ENCODE measurements around the gene ZNF444.
"Not testable (repeated sequence)": the region's sequence is repeated elsewhere in the genome, so short reads cannot be mapped to it uniquely, and the experiment has no call there.

ZNF444 gene

GRCh38 chr19:56140583-56141416, at the start of gene ZNF444:
ZNF444 (plus strand) TSS chr19:56141287; CDS start chr19:56146912, 5,625 bp downstream.
- DNase-seq (peak; percentile 98), ATAC-seq (peak; percentile 96)
- Mint-ChIP-seq H3K9me3 (no peaks in the 10 kb centered on the region), H3K27ac (peak within 1 kb of the TSS; percentile 96 to 97), H3K4me1 (peaks cover 48% of the 10 kb centered on the region), H3K27me3 (no peaks in the 10 kb centered on the region), H3K4me3 (peak within 1 kb of the TSS; percentile 90 to 96)

- no peak overlapping the region for H3K27ac Mint-ChIP-seq
- peaks cover 16% of the 10 kb centered on the region for H3K4me1 Mint-ChIP-seq
- H3K4me3 Mint-ChIP-seq: no peak overlapping the region
- H3K9me3 Mint-ChIP-seq: peaks cover 0 to 14% of the 10 kb centered on the region in 2 donors
- H3K27me3 Mint-ChIP-seq: no peaks in the 10 kb centered on the region
- no peak for DNase-seq
- no peak for ATAC-seq
Measured at GRCh38 chr19:56091751-56092546, 49.1 kb upstream of the ZNF444 start.

GRCh38 chr19:56092685-56093631, 48.1 kb upstream of the ZNF444 start:
- Mint-ChIP-seq H3K4me3 (no peak overlapping the region), H3K27me3 (no peaks in the 10 kb centered on the region), H3K27ac (peak overlapping the region in 1 of 2 donors; percentile 61), H3K4me1 (peaks cover 16% of the 10 kb centered on the region), H3K9me3 (peaks cover 0 to 14% of the 10 kb centered on the region in 2 donors)
- ATAC-seq: no peak
- DNase-seq: no peak

- no peaks in the 10 kb centered on the region for H3K27me3 Mint-ChIP-seq
- H3K27ac Mint-ChIP-seq: no peak overlapping the region
- ATAC-seq (no peak), DNase-seq (no peak)
- no peak overlapping the region for H3K4me3 Mint-ChIP-seq
- H3K4me1 Mint-ChIP-seq: peaks cover 16% of the 10 kb centered on the region
- peaks cover 0 to 14% of the 10 kb centered on the region in 2 donors for H3K9me3 Mint-ChIP-seq
Measured at GRCh38 chr19:56094449-56094848, 46.6 kb upstream of the ZNF444 start.

- no peak for ATAC-seq
- Mint-ChIP-seq H3K27me3 (no peaks in the 10 kb centered on the region), H3K27ac (no peak overlapping the region), H3K4me1 (peaks cover 20% of the 10 kb centered on the region), H3K4me3 (no peak overlapping the region), H3K9me3 (peaks cover 0 to 14% of the 10 kb centered on the region in 2 donors)
- no peak for DNase-seq
Measured at GRCh38 chr19:56096665-56097064, 44.4 kb upstream of the ZNF444 start.

- ATAC-seq: no peak
- H3K9me3 Mint-ChIP-seq: peaks cover 0 to 14% of the 10 kb centered on the region in 2 donors
- no peak for DNase-seq
- H3K27ac Mint-ChIP-seq: no peak overlapping the region
- H3K4me3 Mint-ChIP-seq: no peak overlapping the region
- no peaks in the 10 kb centered on the region for H3K27me3 Mint-ChIP-seq
- peaks cover 17% of the 10 kb centered on the region for H3K4me1 Mint-ChIP-seq
Measured at GRCh38 chr19:56097306-56097705, 43.8 kb upstream of the ZNF444 start.

GRCh38 chr19:56097776-56098175, 43.3 kb upstream of the ZNF444 start:
- H3K4me1 Mint-ChIP-seq: peaks cover 17% of the 10 kb centered on the region
- H3K4me3 Mint-ChIP-seq: no peak overlapping the region
- DNase-seq (no peak), ATAC-seq (no peak)
- peaks cover 0 to 10% of the 10 kb centered on the region in 2 donors for H3K9me3 Mint-ChIP-seq
- H3K27ac Mint-ChIP-seq: no peak overlapping the region
- H3K27me3 Mint-ChIP-seq: no peaks in the 10 kb centered on the region

GRCh38 chr19:56098237-56098636, 42.9 kb upstream of the ZNF444 start:
- H3K9me3 Mint-ChIP-seq, ATAC-seq, H3K27ac Mint-ChIP-seq, DNase-seq, H3K27me3 Mint-ChIP-seq, H3K4me3 Mint-ChIP-seq: not testable (repeated sequence)
- H3K4me1 Mint-ChIP-seq: peaks cover 16% of the 10 kb centered on the region

- DNase-seq: no peak
- Mint-ChIP-seq H3K4me3 (no peak overlapping the region), H3K27ac (peak overlapping the region in 1 of 2 donors; percentile 85), H3K9me3 (no peaks in the 10 kb centered on the region), H3K4me1 (peaks cover 16% of the 10 kb centered on the region), H3K27me3 (no peaks in the 10 kb centered on the region)
- ATAC-seq: no peak
Measured at GRCh38 chr19:56098731-56099568, 42.1 kb upstream of the ZNF444 start.

- peaks cover 23% of the 10 kb centered on the region for H3K4me1 Mint-ChIP-seq
- no peak overlapping the region for H3K4me3 Mint-ChIP-seq
- H3K27me3 Mint-ChIP-seq: no peaks in the 10 kb centered on the region
- peak overlapping the region; percentile 19 to 85 for H3K27ac Mint-ChIP-seq
- DNase-seq (no peak), ATAC-seq (no peak)
- H3K9me3 Mint-ChIP-seq: no peaks in the 10 kb centered on the region
Measured at GRCh38 chr19:56099638-56100539, 41.2 kb upstream of the ZNF444 start.

GRCh38 chr19:56101095-56101494, 40.0 kb upstream of the ZNF444 start:
- H3K4me1 Mint-ChIP-seq: peaks cover 33% of the 10 kb centered on the region
- H3K27me3 Mint-ChIP-seq: no peaks in the 10 kb centered on the region
- H3K4me3 Mint-ChIP-seq: no peak overlapping the region
- no peak for ATAC-seq
- H3K9me3 Mint-ChIP-seq: no peaks in the 10 kb centered on the region
- H3K27ac Mint-ChIP-seq: no peak overlapping the region
- no peak for DNase-seq

GRCh38 chr19:56101746-56102535, 39.1 kb upstream of the ZNF444 start:
- ATAC-seq (no peak), DNase-seq (no peak)
- H3K27me3 Mint-ChIP-seq: no peaks in the 10 kb centered on the region
- peaks cover 41% of the 10 kb centered on the region for H3K4me1 Mint-ChIP-seq
- H3K27ac Mint-ChIP-seq: peak overlapping the region in 1 of 2 donors; percentile 71
- H3K4me3 Mint-ChIP-seq: no peak overlapping the region
- no peaks in the 10 kb centered on the region for H3K9me3 Mint-ChIP-seq

GRCh38 chr19:56103027-56103614, 38.0 kb upstream of the ZNF444 start:
- H3K9me3 Mint-ChIP-seq: no peaks in the 10 kb centered on the region

More at GRCh38 chr19:56103027-56103614, 38.0 kb upstream of the ZNF444 start:
- no peak overlapping the region for H3K27ac Mint-ChIP-seq
- peaks cover 53% of the 10 kb centered on the region for H3K4me1 Mint-ChIP-seq
- no peaks in the 10 kb centered on the region for H3K27me3 Mint-ChIP-seq
- ATAC-seq: no peak
- no peak for DNase-seq
- no peak overlapping the region for H3K4me3 Mint-ChIP-seq
